Testis (tissue), 3 donors: ENCODE results near the gene ANO3. TPM values are rescaled to one million over a fixed set of nuclear protein-coding genes. Genes with fewer than 3 reads are reported as not detected.
"Not testable (repeated sequence)": the region's sequence is repeated elsewhere in the genome, so short reads cannot be mapped to it uniquely, and the experiment has no call there.

ENCODE experiments used
- DNase-seq: peaks from one replicate; pipeline ENCODE4 v3.0.0-alpha.2; 2019
- H3K27ac ChIP-seq, 2 donors: fragments of 200-600 bp; sonication (generic); one replicate each; pipeline ENCODE4 v1.5.1; 2019
- H3K27me3 ChIP-seq: fragments of 200-600 bp; sonication (generic); one replicate; pipeline ENCODE4 v1.5.1; 2019
- H3K36me3 ChIP-seq: fragments of 200-600 bp; sonication (generic); one replicate; pipeline ENCODE4 v1.5.1; 2017; ENCODE audit warnings: low read depth; ENCODE audit errors: missing control alignments
- H3K4me1 ChIP-seq: fragments of 200-600 bp; sonication (generic); one replicate; pipeline ENCODE4 v1.5.1; 2019
- H3K4me3 ChIP-seq, 2 donors: fragments of 200-600 bp; sonication (generic); one replicate each; pipeline ENCODE4 v1.5.1; 2017 to 2019
- H3K9me3 ChIP-seq: fragments of 200-600 bp; sonication (generic); one replicate; pipeline ENCODE4 v1.5.1; 2017
- CTCF ChIP-seq, 3 experiments: fragments of 450-650 bp in 2 of 3; fragments of 200-600 bp in 1 of 3; sonication (generic) in 1 of 3; IDR thresholded peaks; one replicate each; pipeline ENCODE4 v1.5.1; 2016 to 2019; ENCODE audit warnings: antibody characterized with exemption in 3 of 3, mild to moderate bottlenecking in 2 of 3, moderate library complexity in 1 of 3
- POLR2A ChIP-seq: fragments of 450-650 bp; IDR thresholded peaks from one replicate; pipeline ENCODE4 v1.6.1; 2017; ENCODE audit warnings: antibody characterized with exemption, mild to moderate bottlenecking, moderate library complexity
- WGBS, 2 donors: methylation state at CpG; one replicate each; pipeline ENCODE4 v1.1.5; 2018; 5-methylcytosine and 5-hydroxymethylcytosine counted together
- intact Hi-C: fragments of 100-400 bp; cut with DNase I; formaldehyde crosslinking; loops from one replicate; pipeline ENCODE4 v1.15.1; 2023; ENCODE audit warnings: low total_unique reads
- polyA plus RNA-seq: library from polyadenylated mRNA; stranded (reverse); fragments of 350-450 nt; fragmentation: Illumina TruSeq; extraction: RNeasy Lipid Tissue Mini Kit (QIAGEN cat#74804); gene quantifications from one replicate; pipeline ENCODE4 v1.2.3, GENCODE V29; 2014; ENCODE audit warnings: low read depth, low replicate concordance; ENCODE audit not compliant: insufficient read depth
- total RNA-seq, 2 donors: library from RNA; depleted of rRNA; stranded (reverse); fragments of >200 nt; gene quantifications; one replicate each; pipeline ENCODE4 v1.2.3, GENCODE V29; 2016

ANO3 gene
- total and polyA plus RNA-seq, 3 donors from 2014 or later = 1.9 to 2.4 (median 2.2) TPM

DNA sequence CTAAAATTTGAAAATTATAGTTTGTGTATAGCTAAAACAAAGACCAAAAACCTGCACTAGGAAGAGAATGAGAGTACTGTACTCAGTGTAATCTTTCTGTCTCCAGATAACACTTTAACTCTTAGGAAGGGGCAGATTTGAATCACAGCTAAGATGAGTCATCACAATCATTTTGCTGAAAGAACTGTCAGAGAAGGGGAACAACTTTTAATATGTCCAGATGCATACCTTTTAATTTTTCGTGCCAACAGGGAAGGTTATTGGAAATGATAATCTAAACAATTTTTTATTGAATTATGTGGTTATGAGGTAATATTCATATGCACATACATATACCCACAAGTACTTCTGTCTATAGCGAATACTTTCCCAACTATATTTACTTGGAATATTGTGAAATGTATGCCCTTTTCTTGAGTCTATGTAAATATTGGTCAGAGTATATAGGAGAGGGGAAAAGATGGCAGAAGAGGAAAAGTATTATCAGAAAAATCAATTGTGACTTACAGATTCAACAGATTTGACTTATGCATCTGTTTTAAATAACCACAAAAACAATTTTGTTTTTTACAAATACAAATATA, 291.2 kb downstream of the ANO3 start:
- Histone ChIP-seq H3K9me3 (no peaks in the 10 kb centered on the region), H3K36me3 (no peaks in the 10 kb centered on the region), H3K4me1 (no peaks in the 10 kb centered on the region), H3K4me3 (no peak overlapping the region), H3K27me3 (no peaks in the 10 kb centered on the region), H3K27ac (no peak overlapping the region)
- TF ChIP-seq CTCF (IDR thresholded peaks at IDR 0.05) = no peak
- no peak for TF ChIP-seq POLR2A
- intact Hi-C loops = no loop called here
- WGBS, 2 donors = 78 to 96% methylated on average over 2 of the region's 2 CpGs
- no peak for DNase-seq

DNA sequence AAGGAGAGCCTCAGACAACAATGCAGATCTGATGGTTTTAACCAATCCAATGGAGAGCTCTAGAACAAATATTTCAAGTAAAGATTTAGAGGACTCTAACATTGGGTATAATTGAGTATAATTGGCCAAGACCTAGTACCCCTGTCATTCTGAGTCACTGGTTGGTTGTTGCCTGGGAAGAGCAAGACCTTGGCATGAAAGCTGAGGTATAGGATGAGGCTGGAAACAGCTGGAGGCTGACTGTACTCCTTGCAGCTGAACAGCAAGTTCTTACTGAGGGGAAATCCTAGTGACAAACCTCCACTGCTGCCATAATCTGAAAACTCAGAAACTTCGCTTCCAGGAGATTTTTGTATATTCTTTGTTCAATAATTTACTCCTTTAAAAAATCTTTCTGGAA, 294.4 kb downstream of the ANO3 start:
- 77 to 90% methylated on average over 1 of the region's 1 CpG for WGBS, 2 donors
- intact Hi-C loops = no loop called here
- Histone ChIP-seq H3K4me1 (no peaks in the 10 kb centered on the region), H3K27ac (no peak overlapping the region), H3K36me3 (no peaks in the 10 kb centered on the region), H3K4me3 (no peak overlapping the region), H3K27me3 (no peaks in the 10 kb centered on the region), H3K9me3 (no peaks in the 10 kb centered on the region)
- DNase-seq = no peak
- no peak for TF ChIP-seq CTCF (IDR thresholded peaks at IDR 0.05)
- no peak for TF ChIP-seq POLR2A

GRCh38 chr11:26632691-26633159, 300.8 kb downstream of the ANO3 start:
- 33 to 57% methylated on average over 2 of the region's 2 CpGs for WGBS, 2 donors
- Histone ChIP-seq H3K36me3 (no peaks in the 10 kb centered on the region), H3K9me3 (no peaks in the 10 kb centered on the region), H3K4me1 (no peaks in the 10 kb centered on the region), H3K27me3 (no peaks in the 10 kb centered on the region), H3K4me3 (no peak overlapping the region), H3K27ac (no peak overlapping the region)
- no peak for TF ChIP-seq POLR2A
- TF ChIP-seq CTCF (IDR thresholded peaks at IDR 0.05) = no peak
- no peak for DNase-seq
- intact Hi-C loops = no loop called here

- H3K9me3 ChIP-seq, H3K4me1 ChIP-seq, intact Hi-C loops, H3K27ac ChIP-seq, H3K4me3 ChIP-seq, DNase-seq, H3K27me3 ChIP-seq, H3K36me3 ChIP-seq: not testable (repeated sequence)
- 92 to 96% methylated on average over 10 of the region's 10 CpGs for WGBS, 2 donors
Measured at GRCh38 chr11:26643314-26643713, 311.4 kb downstream of the ANO3 start.

GRCh38 chr11:26649884-26650283, 318.0 kb downstream of the ANO3 start:
- no peaks in the 10 kb centered on the region for H3K27me3 ChIP-seq
- DNase-seq = peak; percentile 84
- H3K4me1 ChIP-seq = no peaks in the 10 kb centered on the region
- TF ChIP-seq POLR2A (no peak), CTCF (IDR thresholded peaks at IDR 0.05) (peak in 1 of 3 experiments; percentile 47)
- H3K4me3 ChIP-seq = no peak overlapping the region
- intact Hi-C loops = no loop called here
- 26% methylated on average over 8 of the region's 8 CpGs for WGBS, 2 donors
- H3K27ac ChIP-seq = no peak overlapping the region
- H3K36me3 ChIP-seq = no peaks in the 10 kb centered on the region
- no peaks in the 10 kb centered on the region for H3K9me3 ChIP-seq
